Measurements from ENCODE around the gene ADGRL3. TPM values are rescaled to one million over a fixed set of nuclear protein-coding genes. Genes with fewer than 3 reads are reported as not detected.
"Not testable (repeated sequence)": the region's sequence is repeated elsewhere in the genome, so short reads cannot be mapped to it uniquely, and the experiment has no call there.

The ADGRL3 gene
- total RNA-seq, 2 experiments from 2014 or later = not detected

DNA sequence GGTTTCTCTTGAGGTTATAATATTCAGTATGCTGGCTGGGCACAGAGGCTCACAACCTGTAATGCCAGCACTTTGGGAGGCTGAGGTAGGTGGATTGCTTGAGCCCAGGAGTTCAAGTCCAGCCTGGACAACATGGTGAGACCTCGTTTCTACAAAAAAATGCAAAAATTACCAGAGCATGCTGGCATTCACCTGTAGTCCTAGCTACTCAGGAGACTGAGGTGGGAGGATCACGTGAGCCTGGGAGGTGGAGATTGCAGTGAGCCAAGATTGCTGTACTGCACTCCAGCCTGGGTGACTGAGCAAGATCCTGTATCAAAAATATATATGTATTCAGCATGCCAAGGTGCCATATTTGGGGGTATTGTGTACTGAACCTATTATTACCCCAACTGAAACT lies 552.5 kb downstream of the ADGRL3 start:
- ChIA-PET CTCF (no interaction called here), POLR2A (no interaction called here)
- Mint-ChIP-seq H3K9me3 (peaks cover 3% of the 10 kb centered on the region), H3K27ac (no peak overlapping the region), H3K4me3 (no peak overlapping the region), H3K27me3 (no peaks in the 10 kb centered on the region), H3K4me1 (ENCODE audit: low read depth) (no peaks in the 10 kb centered on the region), H3K36me3 (ENCODE audit: low read depth) (no peaks in the 10 kb centered on the region)
- ATAC-seq (no peak), DNase-seq (no peak)
- intact Hi-C loops (cut with micrococcal nuclease) = no loop called here
- no peak for TF ChIP-seq CTCF (IDR thresholded peaks at IDR 0.05)

GRCh38 chr4:61753739-61754138 lies 553.6 kb downstream of the ADGRL3 start:
- DNase-seq (no peak), ATAC-seq (no peak)
- Mint-ChIP-seq H3K27ac (no peak overlapping the region), H3K27me3 (no peaks in the 10 kb centered on the region), H3K4me3 (no peak overlapping the region), H3K9me3 (peaks cover 9% of the 10 kb centered on the region), H3K4me1 (ENCODE audit: low read depth) (no peaks in the 10 kb centered on the region), H3K36me3 (ENCODE audit: low read depth) (no peaks in the 10 kb centered on the region)
- POLR2A ChIA-PET = no interaction called here
- no peak for TF ChIP-seq CTCF (IDR thresholded peaks at IDR 0.05)
- intact Hi-C loops (cut with micrococcal nuclease) = no loop called here
- CTCF ChIA-PET = no interaction called here

DNA sequence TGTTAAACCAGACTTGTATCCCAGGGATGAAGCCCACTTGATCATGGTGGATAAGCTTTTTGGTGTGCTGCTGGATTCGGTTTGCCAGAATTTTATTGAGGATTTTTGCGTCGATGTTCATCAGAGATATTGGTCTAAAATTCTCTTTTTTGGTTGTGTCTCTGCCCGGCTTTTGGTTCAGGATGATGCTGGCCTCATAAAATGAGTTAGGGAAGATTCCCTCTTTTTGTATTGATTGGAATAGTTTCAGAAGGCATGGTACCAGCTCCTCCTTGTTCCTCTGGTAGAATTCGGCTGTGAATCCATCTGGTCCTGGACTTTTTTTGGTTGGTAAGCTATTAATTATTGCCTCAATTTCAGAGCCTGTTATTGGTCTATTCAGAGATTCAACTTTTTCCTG lies 556.8 kb downstream of the ADGRL3 start:
- H3K4me3 Mint-ChIP-seq; H3K27me3 Mint-ChIP-seq; ATAC-seq; POLR2A ChIA-PET; CTCF ChIA-PET; intact Hi-C loops (cut with micrococcal nuclease); DNase-seq; H3K36me3 Mint-ChIP-seq (ENCODE audit: low read depth); H3K27ac Mint-ChIP-seq; H3K4me1 Mint-ChIP-seq (ENCODE audit: low read depth): not testable (repeated sequence)
- H3K9me3 Mint-ChIP-seq = peaks cover 11% of the 10 kb centered on the region

DNA sequence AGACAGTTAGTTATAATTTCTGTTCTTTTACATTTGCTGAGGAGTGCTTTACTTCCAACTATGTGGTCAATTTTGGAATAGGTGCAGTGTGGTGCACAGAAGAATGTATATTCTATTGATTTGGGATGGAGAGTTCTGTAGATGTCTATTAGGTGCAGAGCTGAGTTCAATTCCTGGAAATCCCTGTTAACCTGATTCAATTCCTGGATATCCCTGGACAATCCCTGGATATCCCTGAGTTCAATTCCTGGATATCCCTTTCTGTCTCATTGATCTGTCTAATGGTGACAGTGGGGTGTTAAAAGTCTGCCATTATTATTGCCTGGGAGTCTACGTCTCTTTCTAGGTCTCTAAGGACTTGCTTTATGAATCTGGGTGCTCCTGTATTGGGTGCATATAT lies 557.9 kb downstream of the ADGRL3 start:
- H3K4me3 Mint-ChIP-seq; DNase-seq; H3K27me3 Mint-ChIP-seq; H3K4me1 Mint-ChIP-seq (ENCODE audit: low read depth); H3K36me3 Mint-ChIP-seq (ENCODE audit: low read depth); intact Hi-C loops (cut with micrococcal nuclease); ATAC-seq; CTCF ChIA-PET; POLR2A ChIA-PET; H3K27ac Mint-ChIP-seq: not testable (repeated sequence)
- peaks cover 11% of the 10 kb centered on the region for H3K9me3 Mint-ChIP-seq

- CTCF ChIA-PET; H3K4me3 Mint-ChIP-seq; POLR2A ChIA-PET; H3K4me1 Mint-ChIP-seq (ENCODE audit: low read depth); H3K27me3 Mint-ChIP-seq; DNase-seq; intact Hi-C loops (cut with micrococcal nuclease); H3K27ac Mint-ChIP-seq; ATAC-seq; H3K36me3 Mint-ChIP-seq (ENCODE audit: low read depth): not testable (repeated sequence)
- H3K9me3 Mint-ChIP-seq = peaks cover 11% of the 10 kb centered on the region
Measured at GRCh38 chr4:61758596-61758995, 558.5 kb downstream of the ADGRL3 start.

DNA sequence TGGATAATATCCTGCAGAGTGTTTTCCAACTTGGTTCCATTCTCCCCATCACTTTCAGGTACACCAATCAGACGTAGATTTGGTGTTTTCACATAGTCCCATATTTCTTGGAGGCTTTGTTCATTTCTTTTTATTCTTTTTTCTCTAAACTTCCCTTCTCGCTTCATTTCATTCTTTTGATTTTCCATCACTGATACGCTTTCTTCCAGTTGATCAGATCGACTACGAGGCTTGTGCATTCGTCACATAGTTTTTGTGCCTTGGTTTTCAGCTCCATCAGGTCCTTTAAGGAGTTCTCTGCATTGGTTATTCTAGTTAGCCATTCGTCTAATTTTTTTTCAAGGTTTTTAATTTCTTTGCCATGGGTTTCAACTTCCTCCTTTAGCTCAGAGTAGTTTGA lies 559.1 kb downstream of the ADGRL3 start:
- H3K4me3 Mint-ChIP-seq; CTCF ChIA-PET; DNase-seq; H3K4me1 Mint-ChIP-seq (ENCODE audit: low read depth); POLR2A ChIA-PET; intact Hi-C loops (cut with micrococcal nuclease); H3K36me3 Mint-ChIP-seq (ENCODE audit: low read depth); H3K27ac Mint-ChIP-seq; ATAC-seq; H3K27me3 Mint-ChIP-seq: not testable (repeated sequence)
- H3K9me3 Mint-ChIP-seq = peaks cover 13% of the 10 kb centered on the region

DNA sequence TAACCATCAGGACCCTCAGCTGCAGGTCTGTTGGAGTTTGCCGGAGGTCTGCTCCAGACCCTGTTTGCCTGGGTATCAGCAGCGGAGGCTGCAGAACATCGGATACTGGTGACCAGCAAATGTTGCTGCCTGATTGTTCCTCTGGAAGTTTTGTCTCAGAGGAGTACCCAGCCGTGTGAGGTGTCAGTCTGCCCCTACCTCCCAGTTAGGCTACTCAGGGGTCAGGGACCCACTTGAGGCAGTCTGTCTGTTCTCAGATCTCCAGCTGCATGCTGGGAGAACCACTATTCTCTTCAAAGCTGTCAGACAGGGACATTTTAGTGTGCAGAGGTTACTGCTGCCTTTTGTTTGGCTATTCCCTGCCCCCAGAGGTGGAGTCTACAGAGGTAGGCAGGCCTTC lies 559.8 kb downstream of the ADGRL3 start:
- H3K27me3 Mint-ChIP-seq; H3K4me1 Mint-ChIP-seq (ENCODE audit: low read depth); POLR2A ChIA-PET; H3K36me3 Mint-ChIP-seq (ENCODE audit: low read depth); ATAC-seq; intact Hi-C loops (cut with micrococcal nuclease); DNase-seq; CTCF ChIA-PET; H3K27ac Mint-ChIP-seq; H3K4me3 Mint-ChIP-seq: not testable (repeated sequence)
- peaks cover 13% of the 10 kb centered on the region for H3K9me3 Mint-ChIP-seq

GRCh38 chr4:61760820-61761219 lies 560.7 kb downstream of the ADGRL3 start:
- DNase-seq = no peak
- intact Hi-C loops (cut with micrococcal nuclease) = no loop called here
- ChIA-PET CTCF (no interaction called here), POLR2A (no interaction called here)
- Mint-ChIP-seq H3K4me3 (no peak overlapping the region), H3K36me3 (ENCODE audit: low read depth) (no peaks in the 10 kb centered on the region), H3K4me1 (ENCODE audit: low read depth) (no peaks in the 10 kb centered on the region), H3K27me3 (no peaks in the 10 kb centered on the region), H3K9me3 (peaks cover 13% of the 10 kb centered on the region), H3K27ac (no peak overlapping the region)
- ATAC-seq = no peak
- no peak for TF ChIP-seq CTCF (IDR thresholded peaks at IDR 0.05)
